ENCODE results near the gene GBA2.

- TF ChIP-seq CTCF (IDR thresholded peaks at IDR 0.05) = no peak
- TF ChIP-seq POLR2A (IDR thresholded peaks at IDR 0.05) = no peak
Observed at GRCh38 chr9:35749515-35750255, 657 bp upstream of the GBA2 start.

Measured in right lobe of liver (tissue), 4 donors.